DND-41 (cell line): ENCODE results near the gene DKC1.
"Not testable (repeated sequence)": the region's sequence is repeated elsewhere in the genome, so short reads cannot be mapped to it uniquely, and the experiment has no call there.

ENCODE experiments used
- CTCF ChIP-seq: IDR thresholded peaks from 2 replicates; pipeline ENCODE4 v1.5.1; 2012; ENCODE audit warnings: borderline replicate concordance, low read length, moderate library complexity, mild to moderate bottlenecking; ENCODE audit not compliant: poor library complexity, severe bottlenecking; ENCODE audit errors: extremely low read depth
- EZH2 ChIP-seq: IDR thresholded peaks from 3 replicates; pipeline ENCODE4 v1.6.1; 2012; ENCODE audit warnings: borderline replicate concordance, low read depth, mild to moderate bottlenecking, moderate library complexity, low read length, inconsistent platforms; ENCODE audit not compliant: severe bottlenecking

GRCh38 chrX:154816326-154816898, 53.7 kb downstream of the DKC1 start:
- TF ChIP-seq EZH2, CTCF: not testable (repeated sequence)
